Endothelial cell of umbilical vein (primary cell): Measurements from ENCODE around the gene TMEM121. TPM values are rescaled to one million over a fixed set of nuclear protein-coding genes. Genes with fewer than 3 reads are reported as not detected.
"Not testable (repeated sequence)": the region's sequence is repeated elsewhere in the genome, so short reads cannot be mapped to it uniquely, and the experiment has no call there.

Experiments
- BruUV-seq: library from RNA; stranded (reverse); fragments of 400-500 nt; replicated peaks from 2 replicates; lab custom pipeline; 2021; lab: Mats Ljungman, UMichigan
- CTCF ChIA-PET: fragments of 300-600, 350-600 bp; sonication (Branson Sonifier 250); formaldehyde crosslinking; loops from one replicate; lab custom pipeline; 2021; ENCODE audit warnings: antibody characterized with exemption, inconsistent platforms; lab: Charles Lee
- POLR2A ChIA-PET: fragments of 300-600, 350-600 bp; sonication (Branson Sonifier 250); formaldehyde crosslinking; loops from one replicate; lab custom pipeline; 2021; ENCODE audit warnings: antibody characterized with exemption, inconsistent platforms; lab: Charles Lee
- DNase-seq: peaks from one replicate; pipeline ENCODE4 v3.0.0-alpha.2; 2011; ENCODE audit warnings: low read depth, low spot score
- FAIRE-seq: peaks from 2 replicates; lab custom pipeline; 2011; peaks lifted over from hg19 to GRCh38; lab: Jason Lieb, UNC
- H2AFZ ChIP-seq: 2 replicates; pipeline ENCODE4 v1.6.0; 2012; ENCODE audit warnings: low read depth, low read length, control low read depth, inconsistent platforms
- H3K27ac ChIP-seq: 2 replicates; pipeline ENCODE4 v1.5.1; 2011; ENCODE audit warnings: low read depth, mild to moderate bottlenecking, control low read depth, low read length, moderate library complexity; ENCODE audit not compliant: insufficient read depth
- H3K27me3 ChIP-seq, 2 experiments: 2 replicates each; pipeline versions ENCODE4 v1.6.0 to v1.6.1; 2011; ENCODE audit warnings: low read length in 2 of 2, mixed read lengths in 1 of 2; ENCODE audit not compliant: control insufficient read depth in 2 of 2, insufficient read depth in 2 of 2
- H3K36me3 ChIP-seq, 2 experiments: 2 replicates in 1 of 2; 3 replicates in 1 of 2; pipeline ENCODE4 v1.5.1; 2011; ENCODE audit warnings: low read length in 2 of 2, mild to moderate bottlenecking in 1 of 2, moderate library complexity in 1 of 2; ENCODE audit not compliant: control insufficient read depth in 2 of 2, insufficient read depth in 2 of 2; ENCODE audit errors: extremely low read depth in 1 of 2
- H3K4me1 ChIP-seq: 3 replicates; pipeline ENCODE4 v1.5.1; 2011; ENCODE audit warnings: mild to moderate bottlenecking, low read length; ENCODE audit not compliant: control insufficient read depth, insufficient read depth; ENCODE audit errors: extremely low read depth
- H3K4me2 ChIP-seq: 2 replicates; pipeline ENCODE4 v1.6.1; 2011; ENCODE audit warnings: low read length, control low read depth, mixed read lengths; ENCODE audit not compliant: insufficient read depth
- H3K4me3 ChIP-seq, 3 experiments: fragments of 200-600 bp in 1 of 3; sonication (generic), shearing (Covaris generic) in 1 of 3; replicated peaks in 1 of 3; 2 replicates each; pipeline ENCODE4 v1.5.1; 2011 to 2016; ENCODE audit warnings: control low read depth in 3 of 3, low read length in 3 of 3, mild to moderate bottlenecking in 2 of 3, inconsistent platforms in 1 of 3, low read depth in 1 of 3, moderate library complexity in 1 of 3; ENCODE audit not compliant: insufficient read depth in 1 of 3
- H3K79me2 ChIP-seq: 2 replicates; pipeline ENCODE4 v1.6.0; 2012; ENCODE audit warnings: low read length, inconsistent platforms; ENCODE audit not compliant: control insufficient read depth, insufficient read depth
- H3K9ac ChIP-seq: replicated peaks from 2 replicates; pipeline ENCODE3; 2011; ENCODE audit warnings: low read length, control low read depth; ENCODE audit not compliant: insufficient read depth; ENCODE audit errors: extremely low read depth
- H3K9me1 ChIP-seq: replicated peaks from 3 replicates; pipeline ENCODE4 v1.6.0; 2011; ENCODE audit warnings: mild to moderate bottlenecking, low read length; ENCODE audit not compliant: control insufficient read depth, insufficient read depth; ENCODE audit errors: extremely low read depth
- H3K9me3 ChIP-seq: replicated peaks from 2 replicates; pipeline ENCODE4 v1.5.1; 2012; ENCODE audit warnings: low read length, inconsistent platforms; ENCODE audit not compliant: control insufficient read depth, insufficient read depth
- H4K20me1 ChIP-seq: replicated peaks from 2 replicates; pipeline ENCODE3; 2011; ENCODE audit warnings: mild to moderate bottlenecking, low read length; ENCODE audit not compliant: control insufficient read depth, insufficient read depth; ENCODE audit errors: extremely low read depth
- EZH2 ChIP-seq: IDR thresholded peaks from 2 replicates; pipeline ENCODE4 v1.6.1; 2012; ENCODE audit warnings: borderline replicate concordance, low read depth, mild to moderate bottlenecking, moderate library complexity, low read length, inconsistent platforms; ENCODE audit not compliant: severe bottlenecking
- FOS ChIP-seq: IDR thresholded peaks from 2 replicates; pipeline ENCODE4 v1.6.1; 2011; ENCODE audit warnings: mild to moderate bottlenecking, low read length, moderate library complexity, borderline replicate concordance; ENCODE audit not compliant: insufficient read depth
- GATA2 ChIP-seq: IDR thresholded peaks from 2 replicates; pipeline ENCODE4 v1.7.0; 2011; ENCODE audit warnings: low read depth, mild to moderate bottlenecking, moderate library complexity, mixed read lengths, low read length; ENCODE audit not compliant: insufficient read length, insufficient read depth
- JUN ChIP-seq: IDR thresholded peaks from 2 replicates; pipeline ENCODE4 v1.6.1; 2011; ENCODE audit warnings: borderline replicate concordance, low read depth; ENCODE audit not compliant: insufficient read length, insufficient read depth
- MAX ChIP-seq: IDR thresholded peaks from 2 replicates; pipeline ENCODE4 v1.6.1; 2011; ENCODE audit not compliant: insufficient read depth, insufficient read length
- MYC ChIP-seq: IDR thresholded peaks from one replicate; pipeline ENCODE4 v1.6.1; 2011; ENCODE audit warnings: mild to moderate bottlenecking, low read depth, low read length
- POLR2A ChIP-seq: IDR thresholded peaks from 2 replicates; pipeline ENCODE4 v1.6.1; 2012; ENCODE audit warnings: low read depth, mild to moderate bottlenecking, control low read depth, low read length
- POLR2AphosphoS5 ChIP-seq: IDR thresholded peaks from 2 replicates; pipeline ENCODE4 v1.6.1; 2012; ENCODE audit warnings: low read depth, mild to moderate bottlenecking, control low read depth, low read length, moderate library complexity; ENCODE audit not compliant: insufficient read depth
- dilution Hi-C: fragments of 300-500 bp; cut with MboI; formaldehyde crosslinking; loops from one replicate; pipeline ENCODE4 v1.15.0; 2019; ENCODE audit warnings: low sequenced_read_pairs; ENCODE audit not compliant: extremely low pct_ligation_motif_present
- intact Hi-C: fragments of 100-400 bp; cut with micrococcal nuclease; formaldehyde crosslinking; loops from one replicate; pipeline ENCODE4 v1.10.0; 2022
- polyA plus RNA-seq, 4 experiments: library from polyadenylated mRNA; depleted of rRNA in 3 of 4; stranded (reverse) in 3 of 4; unstranded in 1 of 4; fragments of >200 nt; gene quantifications; 2 replicates each; pipeline versions ENCODE4 v1.2.1 to v1.2.3, GENCODE V29; 2011 to 2012; ENCODE audit warnings: missing spikeins in 1 of 4
- total RNA-seq: library from RNA; stranded (reverse); gene quantifications from 2 replicates; pipeline ENCODE4 v1.2.3, GENCODE V29; 2021
- TF ChIP-seq, protein P1 (sequence below), 2 donors: IDR thresholded peaks; 1 replicate in 1 of 2; 2 replicates in 1 of 2; pipeline ENCODE4 v1.5.1; 2011; ENCODE audit warnings: low read length in 2 of 2, mild to moderate bottlenecking in 2 of 2, moderate library complexity in 2 of 2, control low read depth in 1 of 2, inconsistent platforms in 1 of 2, low read depth in 1 of 2; ENCODE audit not compliant: insufficient read depth in 1 of 2; ENCODE audit errors: extremely low read depth in 1 of 2

The TMEM121 gene
- total and polyA plus RNA-seq, 2 donors (not counting 3 experiments of a cell fraction or from before 2014, with no cell fraction given) = 4.8 to 7.7 TPM

- Histone ChIP-seq H3K27me3 (no peaks in the 10 kb centered on the region), H3K9ac (no peak overlapping the region), H3K79me2 (no peaks in the 10 kb centered on the region), H3K9me3 (no peaks in the 10 kb centered on the region), H3K4me2 (no peak overlapping the region), H4K20me1 (no peaks in the 10 kb centered on the region), H3K27ac (no peak overlapping the region), H3K4me3 (no peak overlapping the region), H3K4me1 (no peaks in the 10 kb centered on the region), H3K36me3 (no peaks in the 10 kb centered on the region), H2AFZ (no peak overlapping the region), H3K9me1 (no peaks in the 10 kb centered on the region)
- ChIA-PET CTCF (no interaction called here), POLR2A (no interaction called here)
- dilution Hi-C loops (no loop called here), intact Hi-C loops (no loop called here)
- no TSS peak for BruUV-seq
- FAIRE-seq (no peak), DNase-seq (no peak)
- TF ChIP-seq POLR2A (no peak), JUN (no peak), MAX (no peak), MYC (no peak), POLR2AphosphoS5 (no peak), EZH2 (no peak), GATA2 (no peak), FOS (no peak)
- TF ChIP-seq, protein P1, sequence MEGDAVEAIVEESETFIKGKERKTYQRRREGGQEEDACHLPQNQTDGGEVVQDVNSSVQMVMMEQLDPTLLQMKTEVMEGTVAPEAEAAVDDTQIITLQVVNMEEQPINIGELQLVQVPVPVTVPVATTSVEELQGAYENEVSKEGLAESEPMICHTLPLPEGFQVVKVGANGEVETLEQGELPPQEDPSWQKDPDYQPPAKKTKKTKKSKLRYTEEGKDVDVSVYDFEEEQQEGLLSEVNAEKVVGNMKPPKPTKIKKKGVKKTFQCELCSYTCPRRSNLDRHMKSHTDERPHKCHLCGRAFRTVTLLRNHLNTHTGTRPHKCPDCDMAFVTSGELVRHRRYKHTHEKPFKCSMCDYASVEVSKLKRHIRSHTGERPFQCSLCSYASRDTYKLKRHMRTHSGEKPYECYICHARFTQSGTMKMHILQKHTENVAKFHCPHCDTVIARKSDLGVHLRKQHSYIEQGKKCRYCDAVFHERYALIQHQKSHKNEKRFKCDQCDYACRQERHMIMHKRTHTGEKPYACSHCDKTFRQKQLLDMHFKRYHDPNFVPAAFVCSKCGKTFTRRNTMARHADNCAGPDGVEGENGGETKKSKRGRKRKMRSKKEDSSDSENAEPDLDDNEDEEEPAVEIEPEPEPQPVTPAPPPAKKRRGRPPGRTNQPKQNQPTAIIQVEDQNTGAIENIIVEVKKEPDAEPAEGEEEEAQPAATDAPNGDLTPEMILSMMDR (IDR thresholded peaks at IDR 0.05; ENCODE audit: extremely low read depth in 1 of 2, insufficient read depth in 1 of 2, low read depth in 1 of 2, low read length in 2 of 2) = no peak
Measured at GRCh38 chr14:105578070-105578469, 51.7 kb downstream of the TMEM121 start.

GRCh38 chr14:105579221-105579620 lies 52.8 kb downstream of the TMEM121 start:
- dilution Hi-C loops, H3K27me3 ChIP-seq, H3K36me3 ChIP-seq, H3K79me2 ChIP-seq, H2AFZ ChIP-seq, CTCF ChIA-PET, H3K4me2 ChIP-seq, FAIRE-seq, POLR2A ChIA-PET, BruUV-seq, H3K4me3 ChIP-seq, H3K9me1 ChIP-seq, DNase-seq, H4K20me1 ChIP-seq, H3K9me3 ChIP-seq, H3K9ac ChIP-seq, H3K27ac ChIP-seq, H3K4me1 ChIP-seq, intact Hi-C loops: not testable (repeated sequence)
